Measurements from ENCODE around the gene BRI3BP.
"Not testable (repeated sequence)": the region's sequence is repeated elsewhere in the genome, so short reads cannot be mapped to it uniquely, and the experiment has no call there.

The BRI3BP gene

GRCh38 chr12:125068391-125068790, 74.9 kb downstream of the BRI3BP start:
- no peak for DNase-seq (ENCODE audit: low read depth in 2 of 2)

- no peak for DNase-seq (ENCODE audit: low read depth in 2 of 2)
Observed at GRCh38 chr12:125069616-125070015, 76.2 kb downstream of the BRI3BP start.

- DNase-seq (ENCODE audit: low read depth in 2 of 2), result no peak
Observed at GRCh38 chr12:125070112-125070511, 76.7 kb downstream of the BRI3BP start.

- no peak for DNase-seq (ENCODE audit: low read depth in 2 of 2)
Observed at GRCh38 chr12:125070661-125071390, 77.4 kb downstream of the BRI3BP start.

GRCh38 chr12:125071456-125071855, 78.0 kb downstream of the BRI3BP start:
- no peak for DNase-seq (ENCODE audit: low read depth in 2 of 2)

GRCh38 chr12:125072496-125072895, 79.1 kb downstream of the BRI3BP start:
- DNase-seq (ENCODE audit: low read depth in 2 of 2), result no peak

GRCh38 chr12:125074294-125074693, 80.8 kb downstream of the BRI3BP start:
- DNase-seq (ENCODE audit: low read depth in 2 of 2), result not testable (repeated sequence)

- DNase-seq (ENCODE audit: low read depth in 2 of 2), result no peak
Observed at GRCh38 chr12:125076103-125076502, 82.7 kb downstream of the BRI3BP start.

GRCh38 chr12:125079084-125079483, 85.6 kb downstream of the BRI3BP start:
- no peak for DNase-seq (ENCODE audit: low read depth in 2 of 2)

GRCh38 chr12:125079648-125080645, 86.5 kb downstream of the BRI3BP start:
- no peak for DNase-seq (ENCODE audit: low read depth in 2 of 2)

All from activated CD4-positive, alpha-beta T cell treated with anti-CD3 and anti-CD28 coated beads for 24 hours (primary cell).